Neural cell (in vitro differentiated cells): ENCODE measurements around the gene OLFML2B. TPM values are rescaled to one million over a fixed set of nuclear protein-coding genes. Genes with fewer than 3 reads are reported as not detected.

Experiments
- H2AFZ ChIP-seq: fragments of 200-600, 300-800 bp; sonication (generic), shearing (Covaris generic); 2 replicates; pipeline ENCODE4 v1.6.0; 2014; ENCODE audit warnings: low read depth, mild to moderate bottlenecking, antibody characterized with exemption, low read length, moderate library complexity
- H3F3A ChIP-seq: fragments of 200-600 bp; shearing (Covaris generic); 2 replicates; pipeline ENCODE4 v1.6.1; 2016; ENCODE audit warnings: mild to moderate bottlenecking, moderate library complexity, mixed read lengths, antibody characterized with exemption, low read length; ENCODE audit not compliant: insufficient read depth, poor library complexity, severe bottlenecking
- H3K27ac ChIP-seq: fragments of 200-600, 300-800 bp; sonication (generic), shearing (Covaris generic); 2 replicates; pipeline ENCODE4 v1.5.1; 2014; ENCODE audit warnings: mild to moderate bottlenecking, low read length, moderate library complexity
- H3K27me3 ChIP-seq: fragments of 300-800, 200-600 bp; sonication (generic), shearing (Covaris generic); 2 replicates; pipeline ENCODE4 v1.6.0; 2014; ENCODE audit warnings: mild to moderate bottlenecking, low read depth, low read length, moderate library complexity; ENCODE audit not compliant: insufficient read depth
- H3K36me3 ChIP-seq: fragments of 300-800, 200-600 bp; sonication (generic), shearing (Covaris generic); 2 replicates; pipeline ENCODE4 v1.5.1; 2014; ENCODE audit warnings: mild to moderate bottlenecking, antibody characterized with exemption, low read length, moderate library complexity; ENCODE audit not compliant: insufficient read depth
- H3K4me2 ChIP-seq: fragments of 300-800, 200-600 bp; sonication (generic), shearing (Covaris generic); 2 replicates; pipeline ENCODE4 v1.6.0; 2014; ENCODE audit warnings: mild to moderate bottlenecking, low read length
- H3K4me3 ChIP-seq: fragments of 300-800, 200-600 bp; sonication (generic), shearing (Covaris generic); 2 replicates; pipeline ENCODE4 v1.5.1; 2014; ENCODE audit warnings: mild to moderate bottlenecking, low read length, moderate library complexity
- H3K79me2 ChIP-seq: fragments of 200-600 bp; shearing (Covaris generic); replicated peaks from 2 replicates; pipeline ENCODE4 v1.6.0; 2014; ENCODE audit warnings: mild to moderate bottlenecking, low read length, moderate library complexity; ENCODE audit not compliant: insufficient read depth
- H3K9ac ChIP-seq: fragments of 300-800, 200-600 bp; sonication (generic), shearing (Covaris generic); 2 replicates; pipeline ENCODE4 v1.6.1; 2016; ENCODE audit warnings: mild to moderate bottlenecking, low read length, mixed read lengths
- H3K9me2 ChIP-seq: fragments of 200-600 bp; shearing (Covaris generic); 2 replicates; pipeline ENCODE4 v1.6.1; 2016; ENCODE audit warnings: mild to moderate bottlenecking, low read length, mixed read lengths; ENCODE audit not compliant: insufficient read depth
- H3K9me3 ChIP-seq: fragments of 200-600, 300-800 bp; sonication (generic), shearing (Covaris generic); 2 replicates; pipeline ENCODE4 v1.6.1; 2016; ENCODE audit warnings: mild to moderate bottlenecking, mixed run types, low read length, moderate library complexity, mixed read lengths
- H4K20me1 ChIP-seq: fragments of 200-600 bp; shearing (Covaris generic); 2 replicates; pipeline ENCODE4 v1.6.1; 2016; ENCODE audit warnings: mild to moderate bottlenecking, mixed run types; ENCODE audit not compliant: insufficient read depth
- EP300 ChIP-seq: fragments of 450-650 bp; conservative IDR thresholded peaks from 2 replicates; pipeline ENCODE4 v1.6.1; 2014; ENCODE audit warnings: antibody characterized with exemption, mild to moderate bottlenecking, moderate library complexity; ENCODE audit not compliant: poor library complexity, severe bottlenecking
- EZH2 ChIP-seq: fragments of 200-600, 300-800 bp; shearing (Covaris generic), sonication (generic); IDR thresholded peaks from 2 replicates; pipeline ENCODE4 v1.6.1; 2014; ENCODE audit warnings: antibody characterized with exemption, low read length, borderline replicate concordance, mild to moderate bottlenecking; ENCODE audit not compliant: insufficient read depth, poor library complexity, severe bottlenecking
- MXI1 ChIP-seq: fragments of 450-650 bp; conservative IDR thresholded peaks from 2 replicates; pipeline ENCODE4 v1.6.1; 2014; ENCODE audit warnings: antibody characterized with exemption, mild to moderate bottlenecking; ENCODE audit not compliant: poor library complexity, severe bottlenecking
- POLR2AphosphoS5 ChIP-seq: IDR thresholded peaks from 2 replicates; pipeline ENCODE4 v1.6.1; 2012
- RAD21 ChIP-seq: fragments of 450-650 bp; conservative IDR thresholded peaks from 2 replicates; pipeline ENCODE4 v1.6.1; 2014; ENCODE audit warnings: antibody characterized with exemption, mild to moderate bottlenecking, moderate library complexity
- SMC3 ChIP-seq: fragments of 450-650 bp; conservative IDR thresholded peaks from 2 replicates; pipeline ENCODE4 v1.6.1; 2014; ENCODE audit warnings: antibody characterized with exemption, mild to moderate bottlenecking, moderate library complexity; ENCODE audit not compliant: poor library complexity
- TAF1 ChIP-seq: IDR thresholded peaks from 2 replicates; pipeline ENCODE4 v1.6.1; 2012; ENCODE audit warnings: low read depth
- polyA plus RNA-seq: library from polyadenylated mRNA; depleted of rRNA; stranded (reverse); fragments of >200 nt; gene quantifications from 2 replicates; pipeline ENCODE4 v1.2.3, GENCODE V29; 2014
- TF ChIP-seq, protein P1 (sequence below): IDR thresholded peaks from 2 replicates; pipeline ENCODE4 v1.6.1; 2012; ENCODE audit warnings: borderline replicate concordance
- TF ChIP-seq, protein P2 (sequence below): fragments of 450-650 bp; IDR thresholded peaks from 2 replicates; pipeline ENCODE4 v1.5.1; 2014; ENCODE audit warnings: antibody characterized with exemption, mild to moderate bottlenecking, moderate library complexity; ENCODE audit not compliant: poor library complexity, severe bottlenecking

Gene OLFML2B
- polyA plus RNA-seq, 1 donor from 2014 or later: 0.78 TPM

DNA sequence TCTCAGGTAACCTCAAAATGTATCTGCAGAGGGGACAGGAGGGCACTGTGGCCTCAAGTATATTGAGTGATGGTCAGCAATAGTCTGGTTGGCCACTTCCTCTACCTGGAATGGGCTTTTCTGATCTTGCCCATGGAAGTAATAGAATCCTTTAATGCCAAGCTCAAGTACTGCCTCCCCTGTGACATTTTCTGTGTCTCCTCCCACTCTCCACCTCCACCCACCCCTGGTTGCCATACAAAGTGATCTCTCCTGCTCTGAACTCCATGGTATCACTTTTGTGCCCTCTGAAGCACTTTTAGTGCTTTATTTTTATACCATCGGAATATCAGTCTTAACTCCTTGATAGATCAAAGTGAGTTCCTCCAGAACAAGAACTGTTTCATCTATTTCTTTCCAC, 36.6 kb upstream of the OLFML2B start:
- Histone ChIP-seq H3K79me2 (no peaks in the 10 kb centered on the region), H3K4me2 (no peak overlapping the region), H2AFZ (no peak overlapping the region), H3K27me3 (no peaks in the 10 kb centered on the region), H3K27ac (no peak overlapping the region), H4K20me1 (no peaks in the 10 kb centered on the region), H3K9me2 (no peaks in the 10 kb centered on the region), H3F3A (no peaks in the 10 kb centered on the region), H3K9ac (no peak overlapping the region), H3K9me3 (no peaks in the 10 kb centered on the region), H3K4me3 (no peak overlapping the region), H3K36me3 (no peaks in the 10 kb centered on the region)
- TF ChIP-seq, protein P1, sequence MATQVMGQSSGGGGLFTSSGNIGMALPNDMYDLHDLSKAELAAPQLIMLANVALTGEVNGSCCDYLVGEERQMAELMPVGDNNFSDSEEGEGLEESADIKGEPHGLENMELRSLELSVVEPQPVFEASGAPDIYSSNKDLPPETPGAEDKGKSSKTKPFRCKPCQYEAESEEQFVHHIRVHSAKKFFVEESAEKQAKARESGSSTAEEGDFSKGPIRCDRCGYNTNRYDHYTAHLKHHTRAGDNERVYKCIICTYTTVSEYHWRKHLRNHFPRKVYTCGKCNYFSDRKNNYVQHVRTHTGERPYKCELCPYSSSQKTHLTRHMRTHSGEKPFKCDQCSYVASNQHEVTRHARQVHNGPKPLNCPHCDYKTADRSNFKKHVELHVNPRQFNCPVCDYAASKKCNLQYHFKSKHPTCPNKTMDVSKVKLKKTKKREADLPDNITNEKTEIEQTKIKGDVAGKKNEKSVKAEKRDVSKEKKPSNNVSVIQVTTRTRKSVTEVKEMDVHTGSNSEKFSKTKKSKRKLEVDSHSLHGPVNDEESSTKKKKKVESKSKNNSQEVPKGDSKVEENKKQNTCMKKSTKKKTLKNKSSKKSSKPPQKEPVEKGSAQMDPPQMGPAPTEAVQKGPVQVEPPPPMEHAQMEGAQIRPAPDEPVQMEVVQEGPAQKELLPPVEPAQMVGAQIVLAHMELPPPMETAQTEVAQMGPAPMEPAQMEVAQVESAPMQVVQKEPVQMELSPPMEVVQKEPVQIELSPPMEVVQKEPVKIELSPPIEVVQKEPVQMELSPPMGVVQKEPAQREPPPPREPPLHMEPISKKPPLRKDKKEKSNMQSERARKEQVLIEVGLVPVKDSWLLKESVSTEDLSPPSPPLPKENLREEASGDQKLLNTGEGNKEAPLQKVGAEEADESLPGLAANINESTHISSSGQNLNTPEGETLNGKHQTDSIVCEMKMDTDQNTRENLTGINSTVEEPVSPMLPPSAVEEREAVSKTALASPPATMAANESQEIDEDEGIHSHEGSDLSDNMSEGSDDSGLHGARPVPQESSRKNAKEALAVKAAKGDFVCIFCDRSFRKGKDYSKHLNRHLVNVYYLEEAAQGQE: no peak
- no peak for TF ChIP-seq EZH2
- no peak for TF ChIP-seq TAF1
- TF ChIP-seq SMC3: no peak
- TF ChIP-seq, protein P2, sequence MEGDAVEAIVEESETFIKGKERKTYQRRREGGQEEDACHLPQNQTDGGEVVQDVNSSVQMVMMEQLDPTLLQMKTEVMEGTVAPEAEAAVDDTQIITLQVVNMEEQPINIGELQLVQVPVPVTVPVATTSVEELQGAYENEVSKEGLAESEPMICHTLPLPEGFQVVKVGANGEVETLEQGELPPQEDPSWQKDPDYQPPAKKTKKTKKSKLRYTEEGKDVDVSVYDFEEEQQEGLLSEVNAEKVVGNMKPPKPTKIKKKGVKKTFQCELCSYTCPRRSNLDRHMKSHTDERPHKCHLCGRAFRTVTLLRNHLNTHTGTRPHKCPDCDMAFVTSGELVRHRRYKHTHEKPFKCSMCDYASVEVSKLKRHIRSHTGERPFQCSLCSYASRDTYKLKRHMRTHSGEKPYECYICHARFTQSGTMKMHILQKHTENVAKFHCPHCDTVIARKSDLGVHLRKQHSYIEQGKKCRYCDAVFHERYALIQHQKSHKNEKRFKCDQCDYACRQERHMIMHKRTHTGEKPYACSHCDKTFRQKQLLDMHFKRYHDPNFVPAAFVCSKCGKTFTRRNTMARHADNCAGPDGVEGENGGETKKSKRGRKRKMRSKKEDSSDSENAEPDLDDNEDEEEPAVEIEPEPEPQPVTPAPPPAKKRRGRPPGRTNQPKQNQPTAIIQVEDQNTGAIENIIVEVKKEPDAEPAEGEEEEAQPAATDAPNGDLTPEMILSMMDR: no peak
- no peak for TF ChIP-seq MXI1
- no peak for TF ChIP-seq POLR2AphosphoS5
- TF ChIP-seq RAD21: no peak
- TF ChIP-seq EP300: no peak

DNA sequence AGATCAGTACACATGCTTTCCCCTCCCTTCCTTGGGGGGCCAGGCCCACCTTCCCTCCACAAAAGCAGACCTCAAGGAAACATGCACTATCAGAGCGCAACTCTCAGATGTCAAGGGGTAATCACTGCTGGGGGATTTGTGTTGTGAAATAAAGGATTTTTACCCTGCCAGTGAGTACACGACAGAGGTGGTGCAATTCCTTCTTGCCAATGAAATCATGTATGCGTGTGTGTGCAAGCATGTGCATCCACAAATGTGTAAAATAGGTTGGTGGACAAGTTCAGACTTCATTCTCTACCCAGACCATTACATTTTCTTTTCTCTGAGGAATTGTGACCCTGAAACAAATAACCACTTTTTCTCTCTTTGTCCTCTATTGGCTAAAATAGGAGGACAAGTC, 36.1 kb upstream of the OLFML2B start:
- Histone ChIP-seq H3K27me3 (no peaks in the 10 kb centered on the region), H3K36me3 (no peaks in the 10 kb centered on the region), H3K9me3 (no peaks in the 10 kb centered on the region), H3K4me2 (no peak overlapping the region), H3K4me3 (no peak overlapping the region), H3F3A (no peaks in the 10 kb centered on the region), H3K9me2 (no peaks in the 10 kb centered on the region), H3K27ac (no peak overlapping the region), H2AFZ (no peak overlapping the region), H3K9ac (no peak overlapping the region), H3K79me2 (no peaks in the 10 kb centered on the region), H4K20me1 (no peaks in the 10 kb centered on the region)
- TF ChIP-seq TAF1: no peak
- TF ChIP-seq EZH2: no peak
- TF ChIP-seq SMC3: no peak
- TF ChIP-seq, protein P2: no peak
- TF ChIP-seq EP300: no peak
- TF ChIP-seq RAD21: no peak
- TF ChIP-seq, protein P1: no peak
- TF ChIP-seq POLR2AphosphoS5: no peak
